DMS53 treated with DMSO at 0.1 percent for 48 hours (cell line): Measurements from ENCODE around the gene MB21D2.
A peak's percentile ranks its signal among the peaks of the same experiment; 100 is the strongest.
"Not testable (repeated sequence)": the region's sequence is repeated elsewhere in the genome, so short reads cannot be mapped to it uniquely, and the experiment has no call there.

Experiments
- DNase-seq: peaks from one replicate; lab custom pipeline; 2025; ENCODE audit not compliant: unreplicated experiment; lab: John Stamatoyannopoulos, UW

The MB21D2 gene

DNA sequence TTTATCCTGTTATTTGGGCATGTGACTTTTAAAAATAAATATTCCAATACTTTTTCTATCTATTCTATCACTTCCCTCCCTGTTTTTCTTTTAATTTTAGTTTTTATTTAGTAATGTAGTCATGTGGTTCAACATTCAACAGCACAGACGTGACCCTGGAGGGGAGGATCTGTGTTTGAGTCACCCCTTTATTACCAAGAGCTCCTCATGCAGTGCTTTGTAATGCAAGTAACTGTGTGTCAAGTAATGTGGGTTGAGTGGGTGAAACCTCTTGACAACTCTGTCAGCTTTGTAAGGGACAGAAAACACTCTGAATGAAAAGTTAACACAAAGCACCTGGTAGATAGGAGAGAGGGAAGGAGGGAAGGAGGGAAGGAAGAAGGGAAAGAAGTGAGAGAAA, 100.6 kb downstream of the MB21D2 start:
- no peak for DNase-seq

DNA sequence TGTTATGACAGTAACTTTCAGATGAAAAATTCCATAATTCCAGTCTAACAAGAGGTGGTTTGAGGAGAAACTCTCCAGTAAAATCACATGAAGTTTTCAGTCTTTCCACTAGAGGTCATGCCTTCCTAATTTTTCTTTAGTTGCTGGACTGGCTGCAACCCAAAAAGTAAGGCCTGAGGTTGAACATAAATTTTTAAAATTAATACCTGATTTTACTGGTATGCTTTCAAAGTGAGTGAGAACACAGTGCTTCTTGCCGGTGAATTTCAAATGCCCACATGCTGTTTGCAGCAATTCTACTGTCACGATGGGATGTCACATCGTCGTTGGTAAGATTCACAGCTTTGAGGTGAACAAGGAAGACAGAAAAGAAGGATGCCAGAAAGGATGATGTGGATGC, 101.3 kb downstream of the MB21D2 start:
- DNase-seq, result peak; percentile 17

DNA sequence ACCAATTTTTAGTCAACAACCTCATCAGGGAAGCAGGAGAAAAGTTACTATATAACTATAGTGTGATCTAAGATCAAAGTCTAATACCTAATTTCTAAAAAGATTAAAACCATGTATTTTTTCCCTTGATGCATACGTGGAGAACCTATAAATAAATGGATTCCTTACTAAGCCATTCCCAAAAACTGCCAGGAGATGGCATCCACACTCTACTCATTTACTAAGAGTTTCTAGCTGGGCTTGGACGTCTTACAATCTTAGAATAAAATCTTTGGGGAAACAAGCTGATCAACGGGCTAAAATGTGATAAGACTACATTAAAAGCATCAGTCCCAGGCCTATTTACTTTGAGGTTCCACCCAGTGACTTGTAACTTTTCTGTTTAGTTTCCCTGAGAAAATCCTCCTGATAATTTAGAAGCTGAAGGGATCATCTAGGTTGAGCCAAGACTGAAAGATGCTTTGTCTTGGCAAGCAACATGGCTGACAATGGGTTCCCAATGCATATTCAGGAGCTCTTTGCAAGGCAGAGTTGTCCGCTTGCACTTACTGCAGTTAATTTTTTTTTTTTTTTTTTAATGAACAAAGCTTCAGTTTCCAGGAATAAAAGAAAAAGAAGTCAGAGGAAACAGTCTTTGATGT, 104.8 kb downstream of the MB21D2 start:
- DNase-seq, result peak; percentile 1

DNA sequence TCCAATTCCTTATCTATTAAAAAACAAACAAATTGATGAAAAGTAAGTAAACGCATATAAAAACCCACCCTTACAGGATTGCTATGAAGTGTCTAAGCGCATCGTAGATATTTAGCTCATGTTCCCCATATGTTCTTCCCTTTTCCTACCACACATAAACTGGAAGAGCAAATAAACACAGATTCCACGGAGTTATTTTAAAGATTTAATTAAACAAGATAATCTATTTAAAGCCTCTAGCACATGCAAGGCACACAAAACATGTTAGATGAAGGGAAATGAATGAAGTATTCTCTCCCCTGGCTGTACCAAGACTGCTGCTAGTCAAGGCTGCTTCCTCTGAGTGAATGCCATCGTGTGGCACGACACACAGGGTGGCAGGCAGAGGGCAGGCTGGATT, 111.9 kb downstream of the MB21D2 start:
- DNase-seq, result no peak

DNA sequence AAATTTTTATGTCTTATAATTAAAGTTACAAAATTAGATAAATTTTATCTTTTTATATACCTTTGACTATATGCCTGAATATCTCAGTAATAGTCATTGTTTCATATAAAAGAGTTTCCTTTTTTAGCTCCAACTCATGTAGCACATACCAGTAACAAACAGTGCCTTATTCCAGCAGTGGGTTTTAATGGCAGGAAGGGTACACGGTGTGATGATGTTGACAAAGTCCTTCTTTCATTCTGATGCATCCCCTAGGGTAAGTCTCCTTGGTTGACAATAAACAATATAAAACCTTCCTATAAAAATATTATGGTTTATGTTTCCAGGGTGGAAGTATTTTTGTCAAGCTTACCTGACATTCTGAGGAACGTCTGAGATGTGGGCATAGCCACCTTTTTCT, 113.2 kb downstream of the MB21D2 start:
- no peak for DNase-seq

DNA sequence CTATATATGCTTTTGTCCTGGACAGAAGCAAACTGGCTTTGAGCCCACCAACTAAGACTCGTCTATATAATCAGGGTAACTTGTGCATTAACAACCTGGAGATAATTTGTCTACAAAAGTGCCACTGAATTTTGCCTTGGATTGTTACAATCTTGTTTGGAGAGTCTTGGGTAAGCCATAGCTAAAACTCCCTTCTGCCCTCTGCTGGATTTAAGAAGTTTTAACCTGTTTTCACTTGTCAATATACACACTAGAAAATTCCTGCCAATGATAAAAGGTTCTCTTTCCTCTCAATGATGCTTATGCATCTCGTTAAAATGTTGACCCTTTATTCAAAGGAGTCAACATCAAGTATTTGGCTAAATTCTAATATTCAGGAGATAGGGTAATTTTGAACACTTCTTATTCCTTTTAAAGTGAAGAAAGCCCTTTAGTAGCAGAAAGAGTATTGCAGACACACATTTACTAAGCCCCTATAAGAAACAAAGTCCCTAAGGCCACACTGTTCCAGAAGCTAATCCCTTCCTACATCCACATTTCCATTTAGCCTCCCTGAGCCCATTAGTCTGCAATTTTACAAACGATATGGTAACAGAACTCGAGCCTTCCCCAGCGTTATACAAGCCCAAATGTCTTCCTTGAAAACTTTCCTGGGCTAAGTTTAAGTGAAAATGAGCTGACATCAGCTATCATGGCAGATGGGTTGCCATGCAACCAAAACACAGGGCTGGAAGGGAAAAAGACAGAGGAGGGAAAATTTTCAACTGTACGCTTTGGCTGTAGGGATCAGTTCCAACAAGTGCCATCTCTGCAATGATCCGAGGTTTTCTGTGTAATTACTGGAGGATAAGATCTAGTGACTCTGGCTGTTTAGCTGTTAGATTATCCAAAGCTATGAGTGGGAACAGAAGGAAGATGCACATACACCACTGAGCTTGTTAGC, 114.4 kb downstream of the MB21D2 start:
- peak; percentile 28 for DNase-seq

DNA sequence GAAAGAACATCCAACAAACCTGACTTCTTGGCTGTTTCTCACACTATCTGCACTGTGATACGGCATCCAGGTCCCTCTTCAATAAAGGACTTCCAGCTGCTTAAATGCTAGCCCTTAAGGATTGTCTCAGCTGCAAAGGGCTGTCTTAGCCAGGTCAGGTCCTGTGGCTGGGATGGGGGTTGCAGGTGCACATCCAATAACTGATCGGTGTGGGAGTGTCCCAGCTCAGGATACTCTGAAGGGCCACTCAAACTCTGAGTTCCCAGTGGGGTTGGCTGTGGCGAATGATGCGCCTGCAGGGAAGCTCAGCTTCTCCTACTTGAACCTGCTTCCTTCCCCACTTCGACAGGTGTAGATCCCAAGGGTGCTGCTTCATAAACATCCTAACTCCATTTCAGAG, 115.7 kb downstream of the MB21D2 start:
- no peak for DNase-seq

DNA sequence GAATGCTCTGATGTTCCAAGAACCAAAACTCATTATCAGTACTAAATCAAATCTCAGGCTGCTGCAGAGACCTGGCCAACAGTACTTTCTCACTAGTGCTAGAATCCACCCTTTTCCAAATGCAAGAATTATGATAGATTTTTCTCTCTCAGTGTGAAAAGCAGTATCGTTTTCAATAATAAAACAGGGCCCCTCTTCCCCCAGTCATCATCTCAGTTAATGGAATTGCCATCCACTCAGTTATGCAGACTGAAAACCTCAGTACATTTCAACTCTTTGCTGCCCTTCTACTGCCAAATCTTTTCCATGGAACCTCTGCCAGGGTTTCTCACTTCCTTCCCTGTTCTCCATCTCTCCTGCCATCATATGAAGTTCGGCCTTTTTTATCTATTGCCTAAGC, 117.9 kb downstream of the MB21D2 start:
- no peak for DNase-seq

DNA sequence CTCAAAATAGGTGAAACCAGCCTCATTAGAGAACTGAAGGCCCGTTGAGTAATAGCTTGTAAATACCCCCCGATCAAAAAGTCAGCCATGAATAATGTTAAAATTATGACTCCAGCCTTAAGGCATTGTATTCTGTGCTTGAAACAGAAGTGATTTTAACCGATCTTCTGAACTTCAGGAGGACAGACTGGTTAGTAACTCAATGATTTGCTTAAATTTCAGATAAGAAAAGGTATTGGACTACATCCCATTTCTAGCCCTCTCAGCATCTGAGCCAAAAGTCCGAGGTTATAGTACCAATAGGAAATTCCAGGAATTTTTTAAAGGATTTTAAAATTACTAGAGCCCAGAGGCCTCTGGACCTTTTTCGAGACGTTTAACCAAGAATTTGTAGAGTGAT, 122.6 kb downstream of the MB21D2 start:
- no peak for DNase-seq

DNA sequence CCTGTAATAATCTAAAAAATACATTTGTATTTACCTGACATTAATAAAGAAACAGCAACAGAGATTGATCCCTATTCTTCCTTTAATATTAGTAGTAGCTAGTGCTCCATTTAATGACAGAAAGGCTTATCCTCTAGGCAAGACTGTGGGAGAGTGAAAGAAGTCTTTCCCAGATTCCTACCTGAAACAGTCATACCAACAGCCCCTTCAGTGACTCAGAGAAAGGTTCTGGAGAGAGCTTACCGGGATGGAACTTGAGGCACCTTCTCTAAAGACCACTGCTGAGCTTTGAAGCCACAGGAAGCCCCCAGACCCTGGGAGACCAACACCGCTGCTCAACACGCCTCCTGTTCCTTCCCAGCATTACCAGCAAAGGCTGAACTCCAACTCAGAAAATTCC, 123.4 kb downstream of the MB21D2 start:
- DNase-seq, result no peak

DNA sequence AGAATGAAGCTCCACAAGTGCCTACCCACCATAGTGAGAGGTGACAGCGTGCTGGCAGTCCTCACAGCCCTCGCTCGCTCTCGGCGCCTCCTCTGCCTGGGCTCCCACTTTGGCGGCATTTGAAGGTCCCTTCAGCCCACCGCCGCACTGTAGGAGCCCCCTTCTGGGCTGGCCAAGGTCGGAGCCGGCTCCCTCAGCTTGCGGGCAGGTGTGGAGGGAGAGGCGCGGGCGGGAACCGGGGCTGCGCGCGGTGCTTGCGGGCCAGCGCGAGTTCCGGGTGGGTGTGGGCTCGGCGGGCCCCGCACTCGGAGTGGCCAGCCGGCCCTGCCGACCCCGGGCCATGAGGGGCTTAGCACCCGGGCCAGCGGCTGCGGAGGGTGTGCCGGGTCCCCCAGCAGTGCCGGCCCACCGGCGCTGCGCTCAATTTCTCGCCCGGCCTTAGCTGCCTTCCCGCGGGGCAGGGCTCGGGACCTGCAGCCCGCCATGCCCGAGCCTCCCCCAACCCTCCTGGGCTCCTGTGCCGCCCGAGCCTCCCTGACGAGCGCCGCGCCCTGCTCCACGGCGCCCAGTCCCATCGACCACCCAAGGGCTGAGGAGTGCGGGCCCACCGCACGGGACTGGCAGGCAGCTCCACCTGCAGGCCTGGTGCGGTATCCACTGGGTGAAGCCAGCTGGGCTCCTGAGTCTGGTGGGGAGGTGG, 128.7 kb downstream of the MB21D2 start:
- DNase-seq, result not testable (repeated sequence)

DNA sequence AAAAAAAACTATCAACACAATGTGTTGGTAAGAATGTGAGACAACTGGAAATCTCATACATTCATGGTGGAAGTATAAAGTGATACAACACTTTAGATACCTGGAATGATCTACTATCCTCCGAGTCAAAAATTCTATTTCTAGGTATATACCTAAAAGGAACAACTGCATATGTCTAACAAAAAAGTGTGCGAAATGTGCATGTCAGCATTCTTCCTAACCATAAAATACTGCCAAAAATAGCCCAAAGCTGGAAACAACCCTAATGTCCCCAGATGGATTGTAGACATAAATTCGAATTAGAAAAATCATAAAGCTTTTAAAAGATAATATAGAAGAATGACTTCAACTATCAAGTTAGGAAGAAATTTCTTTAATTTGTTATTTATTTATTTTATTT, 139.1 kb downstream of the MB21D2 start:
- no peak for DNase-seq

DNA sequence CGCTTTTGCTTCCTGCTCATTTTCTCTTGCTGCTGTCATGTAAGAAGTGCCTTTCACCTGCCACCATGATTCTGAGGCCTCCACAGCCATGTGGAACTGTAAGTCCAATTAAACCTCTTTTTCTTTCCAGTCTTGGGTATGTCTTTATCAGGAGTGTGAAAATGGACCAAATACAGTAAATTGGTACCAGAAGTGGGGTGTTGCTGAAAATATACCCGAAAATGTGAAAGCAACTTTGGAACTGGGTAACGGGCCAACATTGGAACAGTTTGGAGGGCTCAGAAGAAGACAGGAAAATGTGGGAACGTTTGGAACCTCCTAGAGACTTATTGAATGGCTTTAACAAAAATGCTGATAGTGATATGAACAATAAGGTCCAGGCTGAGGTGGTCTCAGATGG, 143.3 kb downstream of the MB21D2 start:
- not testable (repeated sequence) for DNase-seq

DNA sequence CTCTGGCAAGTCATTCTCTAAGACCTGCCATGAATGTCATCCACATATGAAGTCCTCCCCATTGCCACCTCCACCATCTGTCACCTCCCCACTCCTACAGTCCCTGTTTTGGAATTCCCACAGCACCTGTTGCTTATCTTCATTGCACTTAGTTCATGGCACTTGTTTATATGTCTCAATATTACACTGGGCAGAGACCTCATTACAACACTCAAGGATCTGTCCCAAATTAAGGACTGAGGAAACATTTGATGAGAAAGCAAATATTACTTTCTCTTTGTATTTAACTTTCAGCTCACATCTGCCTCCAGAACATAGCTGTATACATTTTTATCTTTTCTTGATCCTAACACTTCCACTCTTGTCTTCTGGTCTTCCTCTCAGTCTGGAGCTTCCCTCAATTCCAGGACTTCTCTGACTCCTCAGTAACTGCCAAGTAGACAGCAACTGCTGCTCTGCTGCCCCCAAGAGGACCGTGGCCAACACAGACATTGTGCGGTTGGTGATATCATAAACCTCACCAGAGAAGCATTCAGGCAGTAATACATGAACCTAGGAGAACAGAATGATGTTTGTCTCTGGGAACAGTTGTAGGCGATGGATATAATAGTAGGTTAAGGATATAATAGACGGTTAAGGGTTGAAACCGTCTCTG, 145.3 kb downstream of the MB21D2 start:
- peak; percentile 67 for DNase-seq

DNA sequence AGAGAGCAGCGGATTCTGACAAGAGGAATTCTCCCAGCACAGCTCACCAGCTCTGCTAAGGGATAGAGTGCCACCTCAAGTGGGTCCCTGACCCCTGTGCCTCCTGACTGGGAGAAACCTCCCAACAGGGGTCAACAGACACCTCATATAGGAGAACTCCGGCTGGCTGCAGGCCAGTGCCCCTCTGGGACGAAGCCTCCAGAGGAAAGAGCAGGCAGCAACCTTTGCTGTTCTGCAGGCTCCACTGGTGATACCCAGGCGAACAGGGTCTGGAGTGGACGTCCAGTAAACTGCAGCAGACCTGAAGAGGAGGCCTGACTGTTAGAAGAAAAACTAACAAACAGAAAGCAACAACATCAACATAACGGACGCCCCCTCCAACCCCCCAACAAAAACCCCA, 159.0 kb downstream of the MB21D2 start:
- no peak for DNase-seq

DNA sequence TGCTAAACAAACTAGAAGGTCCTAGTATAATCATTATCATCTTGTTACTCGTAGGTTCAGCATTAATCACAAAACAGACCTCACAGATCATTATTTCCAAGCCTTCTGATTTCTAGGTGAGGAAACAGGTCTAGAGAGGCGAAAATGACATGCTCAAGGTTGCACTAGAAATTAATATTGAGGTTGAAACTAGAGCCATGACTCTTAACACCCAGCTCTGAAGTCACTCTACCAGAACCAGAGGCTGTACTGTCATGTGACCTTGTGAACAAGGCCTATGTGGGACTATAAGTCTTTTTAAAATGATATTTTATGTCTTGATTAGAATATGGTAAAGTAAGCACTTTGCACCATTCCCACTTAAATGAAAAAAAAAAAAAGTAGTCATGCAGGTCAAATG, 166.5 kb downstream of the MB21D2 start:
- DNase-seq, result no peak

DNA sequence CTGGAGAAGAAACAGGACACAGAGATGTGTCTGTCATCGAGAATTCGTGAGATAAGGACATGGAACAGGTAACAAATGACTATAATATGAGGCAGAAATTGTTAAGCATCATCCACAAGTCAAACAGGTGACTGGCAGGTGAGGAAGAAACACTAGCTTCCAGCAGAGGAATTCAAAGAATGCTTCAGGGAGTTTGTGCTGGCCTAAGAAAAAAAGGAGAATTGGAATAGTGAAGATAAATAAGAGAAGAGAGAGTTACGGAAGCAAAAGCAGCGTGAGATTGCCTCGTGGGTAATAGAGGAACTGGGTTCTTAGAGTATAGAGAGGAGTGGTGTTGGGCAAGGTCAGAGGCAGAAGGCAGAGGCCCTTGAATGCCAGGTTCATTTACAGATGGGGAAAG, 167.5 kb downstream of the MB21D2 start:
- no peak for DNase-seq

DNA sequence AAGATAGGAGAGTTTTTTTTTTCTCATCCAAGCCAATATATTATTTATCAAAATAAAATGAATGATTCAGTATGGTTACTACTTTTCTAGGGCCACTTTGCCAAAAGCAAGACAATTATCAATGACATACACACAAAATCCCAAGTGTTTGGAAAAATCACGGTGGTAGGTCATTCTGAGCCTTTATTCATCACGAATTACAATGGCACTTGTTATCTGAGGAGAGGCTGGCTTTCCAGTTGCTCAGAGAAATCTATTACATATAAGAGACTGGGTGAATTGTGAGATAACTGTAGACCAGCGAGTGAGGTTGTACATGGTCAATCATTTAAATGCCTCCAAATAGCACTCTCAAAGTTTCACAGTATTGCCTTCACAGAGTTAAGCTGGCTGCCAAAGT, 169.9 kb downstream of the MB21D2 start:
- DNase-seq, result no peak

DNA sequence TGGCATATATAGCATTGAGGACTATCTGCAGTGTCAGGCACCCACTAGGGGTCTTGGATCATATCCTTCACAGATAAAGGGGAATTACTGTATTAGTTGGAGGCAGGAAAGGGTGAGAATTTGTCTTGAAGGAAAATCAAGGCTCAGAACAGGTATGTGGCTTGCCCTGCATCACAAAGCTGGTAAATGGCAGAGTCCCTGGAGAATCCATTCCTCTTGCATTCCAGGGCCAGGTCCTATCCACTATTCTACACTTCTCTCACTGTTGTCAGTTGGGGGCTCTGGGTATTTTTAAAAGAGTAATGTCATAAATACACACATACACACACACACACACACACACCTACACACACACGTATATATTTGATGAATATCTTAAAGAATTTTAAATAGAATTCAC, 170.5 kb downstream of the MB21D2 start:
- no peak for DNase-seq
